Activated CD4-positive, CD25-positive, alpha-beta regulatory T cell treated with anti-CD3 and anti-CD28 coated beads, Interleukin-2, amount 50 U/mL, for 72 hours (primary cell): ENCODE data around the gene MAPRE2.
"Not testable (repeated sequence)": the region's sequence is repeated elsewhere in the genome, so short reads cannot be mapped to it uniquely, and the experiment has no call there.

Source experiments
- DNase-seq: peaks from one replicate; pipeline ENCODE4 v3.0.0; 2021

The MAPRE2 gene

DNA sequence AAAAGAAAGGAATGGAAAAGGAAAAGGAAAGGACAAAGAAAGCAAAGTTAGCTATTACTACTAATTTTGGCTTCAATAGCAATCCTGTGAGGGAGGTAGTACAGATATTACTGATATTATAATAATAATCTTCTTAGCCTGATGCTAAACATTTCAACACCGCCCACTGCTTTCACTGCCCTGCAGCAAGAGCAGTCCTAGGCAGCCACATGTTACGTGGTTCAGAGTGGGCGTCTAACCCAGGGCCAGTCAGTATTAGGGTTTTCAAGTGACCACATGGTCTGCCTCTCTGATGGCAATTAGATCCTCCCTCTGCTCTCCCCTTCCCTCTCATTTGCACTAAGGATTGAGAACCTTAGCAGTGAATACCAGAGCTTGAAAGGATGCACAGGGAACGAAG lies 116.0 kb downstream of the MAPRE2 start:
- DNase-seq: no peak

DNA sequence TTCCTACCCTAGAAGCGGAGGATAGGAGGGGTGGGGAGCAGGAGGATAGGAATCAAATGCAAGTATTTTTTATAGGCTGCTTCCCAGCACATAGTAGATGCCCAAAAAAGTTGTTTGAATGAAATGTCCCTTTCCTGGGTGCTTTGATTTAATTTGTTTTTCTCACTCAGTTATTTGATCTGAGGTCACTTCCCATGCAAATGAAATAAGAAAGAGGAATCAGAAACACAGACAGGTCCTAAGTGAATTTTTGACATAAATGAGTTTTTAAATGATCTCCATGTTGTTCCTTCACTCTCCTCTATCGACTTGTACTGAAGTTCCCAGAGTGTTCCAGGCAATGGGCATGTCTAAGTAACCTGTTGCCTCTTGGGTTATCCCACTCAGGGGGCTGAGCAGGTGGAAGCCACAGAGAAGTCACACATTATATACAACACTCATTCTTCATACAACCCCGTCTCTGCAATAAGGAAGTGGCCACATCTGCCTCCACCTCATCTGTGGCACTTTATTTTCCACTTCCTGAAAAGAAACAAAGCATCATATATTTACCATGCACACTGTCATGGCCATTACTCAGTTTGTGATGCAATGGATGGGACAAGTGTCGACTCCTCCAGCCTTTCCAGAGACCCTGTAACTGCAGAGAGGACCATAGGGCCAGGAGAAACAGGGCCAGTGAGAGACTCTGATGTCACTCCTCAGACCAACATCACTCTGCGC lies 117.7 kb downstream of the MAPRE2 start:
- DNase-seq: no peak

DNA sequence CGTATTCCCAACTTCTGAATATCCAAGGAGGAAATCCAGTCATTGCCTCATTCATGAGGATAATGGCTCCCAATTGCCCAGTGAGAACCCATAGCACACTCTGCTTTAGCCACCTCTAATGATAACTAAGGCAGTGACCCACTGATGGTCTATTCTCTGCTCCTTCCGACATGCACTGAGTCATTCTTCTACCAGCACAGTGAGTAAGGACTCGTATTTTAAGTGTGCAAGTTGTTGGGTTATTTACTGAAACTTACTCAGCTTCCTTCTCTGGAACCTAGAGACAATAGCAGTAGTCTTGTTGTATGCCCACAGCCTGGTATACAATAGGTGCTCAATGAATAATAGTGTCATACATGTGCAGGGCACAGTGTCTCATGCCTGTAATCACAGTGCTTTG lies 118.6 kb downstream of the MAPRE2 start:
- no peak for DNase-seq

GRCh38 chr18:35161485-35161884 lies 120.3 kb downstream of the MAPRE2 start:
- no peak for DNase-seq

DNA sequence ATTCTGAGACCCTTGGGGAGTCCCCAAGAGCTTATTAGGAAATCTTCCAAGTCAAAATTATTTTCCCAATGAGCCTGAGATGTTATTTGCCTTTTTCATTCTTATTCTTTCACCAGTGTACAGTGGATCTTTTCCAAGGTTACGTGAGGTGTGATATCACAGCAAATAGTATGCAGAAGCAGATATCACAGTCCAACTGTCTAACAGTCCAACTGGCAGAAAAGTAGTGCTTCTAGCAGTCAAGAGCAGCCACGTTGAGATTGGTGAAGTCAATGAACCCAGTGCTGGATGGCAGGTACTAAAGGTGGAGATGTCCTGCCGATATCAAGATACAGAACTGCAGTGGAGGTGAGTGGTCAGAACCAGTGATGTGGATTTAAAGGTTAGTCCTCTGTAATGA lies 120.7 kb downstream of the MAPRE2 start:
- DNase-seq: no peak

DNA sequence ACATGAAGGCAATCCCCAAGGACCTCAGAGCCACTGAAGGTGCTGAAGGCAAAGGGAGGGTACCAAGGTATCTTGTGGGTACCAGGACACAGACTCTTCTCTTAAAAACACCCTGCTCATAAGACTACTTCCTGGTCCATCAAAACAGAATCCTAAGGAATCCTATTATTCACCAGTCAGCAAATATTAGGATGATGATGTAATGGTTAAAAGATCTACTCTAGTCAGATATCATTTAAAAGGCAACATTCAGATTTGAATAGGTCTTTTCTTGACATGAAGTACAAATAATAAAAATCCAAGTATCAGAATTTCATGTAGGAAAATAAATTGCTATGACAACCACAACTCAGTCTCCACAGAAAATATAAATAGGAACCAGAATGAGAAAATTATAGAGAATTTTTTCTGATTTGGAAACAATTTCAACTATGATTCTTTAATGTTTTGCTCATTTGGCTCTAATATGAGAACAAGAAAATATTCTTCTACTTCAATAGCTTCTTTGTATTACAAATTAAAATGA lies 121.9 kb downstream of the MAPRE2 start:
- no peak for DNase-seq

DNA sequence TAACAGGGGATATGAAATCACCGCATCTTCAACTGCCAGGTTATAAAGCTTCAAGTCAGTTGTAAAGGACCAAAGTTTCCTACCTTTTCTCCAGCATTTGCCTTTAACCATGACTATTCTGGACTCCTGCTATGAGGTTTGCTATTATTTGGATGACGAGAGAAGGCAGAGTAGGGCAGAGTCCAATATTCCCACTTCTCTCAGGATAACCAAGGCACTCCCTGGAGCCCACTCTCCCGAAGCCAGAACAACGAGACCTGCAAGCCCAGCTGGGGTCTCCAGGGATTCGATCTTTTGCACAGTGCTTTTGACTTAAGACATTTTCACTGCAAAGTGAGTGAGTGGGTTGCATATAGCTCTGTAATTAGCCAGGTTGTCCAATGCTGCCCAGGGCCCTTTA lies 122.5 kb downstream of the MAPRE2 start:
- DNase-seq: no peak

DNA sequence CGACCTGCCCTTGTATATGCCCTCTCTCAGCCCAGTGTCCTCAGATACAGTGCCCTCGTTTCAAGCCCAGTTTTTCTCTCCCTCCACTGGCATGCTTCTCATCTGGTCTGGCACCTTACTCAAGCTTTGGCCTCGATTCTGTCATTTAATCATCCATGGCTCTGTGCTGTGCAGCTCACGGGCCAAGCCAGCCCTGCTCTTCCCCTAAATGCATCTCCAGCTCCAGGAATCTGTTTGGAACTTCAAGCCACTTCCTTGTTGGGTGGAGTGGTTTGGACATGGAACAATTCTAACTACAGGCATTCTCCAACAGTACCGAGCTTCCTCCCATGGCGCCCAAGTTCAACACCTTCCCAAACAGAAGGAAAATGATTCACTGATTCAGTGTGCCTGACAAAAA lies 122.9 kb downstream of the MAPRE2 start:
- DNase-seq: no peak

GRCh38 chr18:35167332-35167731 lies 126.1 kb downstream of the MAPRE2 start:
- DNase-seq: no peak

DNA sequence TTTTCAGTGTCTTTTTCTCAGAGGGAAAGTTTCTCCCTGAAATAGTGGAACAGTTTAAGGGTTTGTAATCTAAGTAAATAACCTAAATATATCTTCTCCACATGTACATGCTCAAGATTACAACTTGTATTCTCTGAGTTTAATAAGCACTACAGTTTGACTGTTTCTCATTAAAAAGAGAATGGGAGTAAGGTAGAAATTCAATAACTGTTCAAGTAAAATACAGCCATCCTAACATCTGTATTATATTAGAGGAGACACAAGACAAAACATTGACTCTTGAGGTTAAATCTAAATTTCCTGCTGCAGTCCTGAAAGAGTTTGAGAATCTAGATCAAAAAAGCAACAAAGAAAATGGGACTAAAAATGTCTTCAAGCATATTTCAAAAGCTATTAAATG lies 126.6 kb downstream of the MAPRE2 start:
- no peak for DNase-seq

DNA sequence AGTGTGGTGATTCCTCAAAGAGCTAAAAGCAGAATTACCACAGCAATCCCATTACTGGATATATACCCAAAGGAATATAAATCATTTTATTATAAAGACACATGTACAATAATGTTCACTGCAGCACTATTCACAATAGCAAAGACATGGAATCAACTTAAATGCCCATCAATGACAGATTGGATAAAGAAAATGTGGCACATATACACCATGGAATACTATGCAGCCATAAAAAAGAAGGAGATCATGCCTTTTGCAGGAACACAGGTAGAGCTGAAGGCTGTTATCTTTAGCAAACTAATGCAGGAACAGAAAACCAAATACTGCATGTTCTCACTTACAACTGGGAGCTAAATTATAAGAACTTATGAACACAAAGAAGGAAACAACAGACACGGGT lies 129.1 kb downstream of the MAPRE2 start:
- DNase-seq: not testable (repeated sequence)

DNA sequence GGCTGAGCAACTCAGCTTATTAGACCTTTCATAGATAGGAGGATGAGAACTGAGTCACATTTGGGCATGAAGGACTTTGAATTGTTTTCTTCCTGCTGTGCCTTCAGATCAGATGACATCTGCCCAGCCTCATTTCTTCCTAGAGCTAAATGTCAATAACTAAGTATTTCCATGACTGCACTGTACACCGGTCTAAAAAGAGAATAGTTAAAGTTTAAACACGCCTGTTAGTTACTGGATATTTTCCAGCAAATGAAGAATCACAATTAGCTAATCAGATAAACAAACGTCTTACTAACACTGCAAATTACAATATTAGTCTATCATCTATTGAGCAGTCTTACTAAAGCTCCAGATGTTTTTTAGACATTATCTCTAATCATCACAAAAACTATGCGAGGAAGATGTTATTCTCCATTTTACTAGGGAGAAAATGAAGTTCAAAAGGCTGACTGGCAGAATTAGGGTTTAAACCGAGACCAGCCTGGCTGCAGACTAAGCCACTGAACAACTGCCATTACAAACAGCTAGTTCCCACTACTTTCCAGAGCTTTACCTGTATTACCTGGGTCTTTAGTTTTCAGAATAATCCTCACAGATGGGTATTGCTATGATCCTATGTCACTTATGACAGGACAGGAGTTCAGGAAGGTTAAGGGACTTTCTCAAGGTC lies 130.2 kb downstream of the MAPRE2 start:
- no peak for DNase-seq

GRCh38 chr18:35172009-35172408 lies 130.8 kb downstream of the MAPRE2 start:
- no peak for DNase-seq

GRCh38 chr18:35172451-35173035 lies 131.3 kb downstream of the MAPRE2 start:
- DNase-seq: no peak

DNA sequence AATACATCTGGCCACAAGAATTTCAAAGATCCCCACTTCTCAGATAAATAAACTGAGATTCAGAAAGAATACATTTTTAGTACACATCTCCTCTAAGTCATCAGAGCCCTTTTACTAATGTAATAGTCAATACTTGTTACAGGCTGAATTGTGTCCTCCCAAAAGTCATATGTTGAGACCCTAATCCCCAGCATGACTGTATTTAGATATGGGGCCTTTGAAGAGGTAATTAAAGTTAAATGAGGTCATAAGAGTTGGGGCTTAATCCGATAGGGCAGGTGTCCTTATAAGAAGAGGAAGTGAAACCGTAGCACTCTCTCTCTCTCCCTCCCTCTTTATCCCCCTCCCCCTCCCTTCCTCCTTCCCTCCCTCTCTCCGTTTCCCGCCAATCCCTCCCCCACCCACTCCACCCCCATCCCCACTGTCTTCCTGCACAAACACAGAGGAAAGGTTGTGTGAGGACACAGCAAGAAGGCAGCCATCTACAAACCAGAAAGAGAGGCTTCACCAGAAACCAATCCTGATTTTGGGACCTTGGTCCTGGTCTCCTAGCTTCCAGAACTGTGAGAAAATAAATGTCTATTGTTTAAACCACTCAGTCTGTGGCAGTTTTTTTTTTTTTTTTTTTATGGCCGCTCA lies 133.0 kb downstream of the MAPRE2 start:
- DNase-seq: no peak

GRCh38 chr18:35174745-35175144 lies 133.5 kb downstream of the MAPRE2 start:
- DNase-seq: no peak

DNA sequence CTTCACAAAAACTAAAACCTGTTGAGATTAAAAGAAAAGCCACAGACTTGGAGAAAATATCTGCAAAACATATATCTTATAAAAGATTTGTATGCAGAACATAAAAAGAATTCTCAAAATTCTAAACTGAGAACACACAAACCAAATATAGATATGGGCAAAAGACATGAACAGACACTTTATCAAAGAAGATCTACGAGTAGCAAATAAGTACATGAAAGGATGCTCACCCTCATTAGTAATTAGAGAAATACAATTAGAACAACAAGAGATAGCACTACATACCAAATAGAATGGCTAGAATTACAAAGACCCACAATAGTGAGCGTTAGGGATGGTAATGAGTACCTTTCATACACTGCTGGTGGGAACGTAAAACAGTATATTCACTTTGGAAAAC lies 135.7 kb downstream of the MAPRE2 start:
- no peak for DNase-seq

- DNase-seq: no peak
Observed at GRCh38 chr18:35178260-35178659, 137.0 kb downstream of the MAPRE2 start.

GRCh38 chr18:35179906-35180305 lies 138.7 kb downstream of the MAPRE2 start:
- no peak for DNase-seq

GRCh38 chr18:35180455-35180854 lies 139.2 kb downstream of the MAPRE2 start:
- DNase-seq: no peak

- no peak for DNase-seq
Observed at GRCh38 chr18:35182151-35182550, 140.9 kb downstream of the MAPRE2 start.

DNA sequence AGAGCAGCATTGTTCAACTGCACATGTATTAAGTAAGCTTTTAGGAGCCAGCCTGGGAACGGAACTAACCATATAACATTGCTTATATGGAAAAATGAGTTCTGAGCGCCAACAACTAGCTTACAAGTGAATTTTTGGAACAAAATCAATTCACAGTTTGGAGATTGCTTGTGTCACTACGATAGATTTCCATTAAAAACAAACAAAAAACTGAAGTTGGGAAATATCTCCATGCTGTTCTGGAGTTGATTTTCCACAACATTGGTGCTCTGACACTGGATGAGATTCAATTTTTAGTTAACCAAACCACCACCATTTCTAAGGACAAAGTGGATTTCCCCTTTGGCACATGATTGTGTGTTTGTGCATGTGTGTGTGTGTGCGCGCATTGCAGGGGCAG lies 142.7 kb downstream of the MAPRE2 start:
- no peak for DNase-seq

DNA sequence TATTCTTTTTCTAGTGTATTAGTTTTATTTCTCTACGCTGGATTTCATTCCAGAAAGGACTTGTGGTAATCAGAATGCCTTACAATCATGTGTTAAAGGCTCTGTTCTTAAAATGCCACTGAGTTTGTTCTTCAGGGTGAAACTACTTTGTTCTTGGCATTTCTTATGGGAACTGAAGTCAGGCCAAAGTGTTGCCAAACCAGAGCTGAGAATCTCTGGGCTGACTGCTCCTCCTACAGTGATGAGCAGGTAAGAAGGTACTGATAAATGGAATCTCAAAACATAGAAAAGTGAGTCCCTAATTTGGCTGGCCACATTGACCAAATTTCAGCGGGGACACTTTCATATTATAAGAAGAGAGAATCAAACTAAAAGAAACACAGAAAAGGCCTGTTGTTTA lies 144.6 kb downstream of the MAPRE2 start:
- DNase-seq: no peak
